MM.1S (cell line): Measurements from ENCODE around the gene SHMT1.

ENCODE experiments used
- EZH2 ChIP-seq: fragments of 300-600 bp; sonication (generic); optimal IDR thresholded peaks from 2 replicates; pipeline ENCODE3; 2017; ENCODE audit warnings: low read depth, mild to moderate bottlenecking, antibody characterized with exemption, low read length, mixed read lengths
- TF ChIP-seq, protein P1 (sequence below): fragments of 300-600 bp; sonication (generic); IDR thresholded peaks from 2 replicates; pipeline ENCODE4 v1.5.1; 2016; ENCODE audit warnings: antibody characterized with exemption, low read length, mixed read lengths

DNA sequence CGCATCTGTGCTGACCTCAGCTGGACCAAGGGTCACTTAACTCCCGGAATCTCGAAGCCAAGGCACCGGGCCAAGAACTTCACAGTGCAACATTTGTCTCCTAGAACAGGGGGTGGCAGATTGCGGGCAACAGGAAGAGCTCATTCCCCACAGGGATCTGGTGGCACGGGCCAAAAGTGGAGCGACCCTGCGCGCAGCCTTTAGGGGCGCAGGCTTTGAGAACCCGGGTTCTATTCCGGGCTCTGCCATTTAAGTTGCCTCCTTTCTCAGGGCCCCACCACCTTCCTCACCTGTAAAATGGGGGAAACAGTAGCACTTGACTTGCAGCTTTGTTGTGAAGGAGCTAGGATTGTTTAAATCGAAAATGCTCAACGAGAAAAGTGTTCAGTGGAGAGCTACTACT is 651 bp downstream of the SHMT1 start:
- no peak for TF ChIP-seq EZH2
- TF ChIP-seq, protein P1, sequence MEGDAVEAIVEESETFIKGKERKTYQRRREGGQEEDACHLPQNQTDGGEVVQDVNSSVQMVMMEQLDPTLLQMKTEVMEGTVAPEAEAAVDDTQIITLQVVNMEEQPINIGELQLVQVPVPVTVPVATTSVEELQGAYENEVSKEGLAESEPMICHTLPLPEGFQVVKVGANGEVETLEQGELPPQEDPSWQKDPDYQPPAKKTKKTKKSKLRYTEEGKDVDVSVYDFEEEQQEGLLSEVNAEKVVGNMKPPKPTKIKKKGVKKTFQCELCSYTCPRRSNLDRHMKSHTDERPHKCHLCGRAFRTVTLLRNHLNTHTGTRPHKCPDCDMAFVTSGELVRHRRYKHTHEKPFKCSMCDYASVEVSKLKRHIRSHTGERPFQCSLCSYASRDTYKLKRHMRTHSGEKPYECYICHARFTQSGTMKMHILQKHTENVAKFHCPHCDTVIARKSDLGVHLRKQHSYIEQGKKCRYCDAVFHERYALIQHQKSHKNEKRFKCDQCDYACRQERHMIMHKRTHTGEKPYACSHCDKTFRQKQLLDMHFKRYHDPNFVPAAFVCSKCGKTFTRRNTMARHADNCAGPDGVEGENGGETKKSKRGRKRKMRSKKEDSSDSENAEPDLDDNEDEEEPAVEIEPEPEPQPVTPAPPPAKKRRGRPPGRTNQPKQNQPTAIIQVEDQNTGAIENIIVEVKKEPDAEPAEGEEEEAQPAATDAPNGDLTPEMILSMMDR, result no peak; the same call in 1 of the 2 replicates
